ENCODE data around the gene DIRAS3. TPM values are rescaled to one million over a fixed set of nuclear protein-coding genes. Genes with fewer than 3 reads are reported as not detected.

Gene DIRAS3, protein sequence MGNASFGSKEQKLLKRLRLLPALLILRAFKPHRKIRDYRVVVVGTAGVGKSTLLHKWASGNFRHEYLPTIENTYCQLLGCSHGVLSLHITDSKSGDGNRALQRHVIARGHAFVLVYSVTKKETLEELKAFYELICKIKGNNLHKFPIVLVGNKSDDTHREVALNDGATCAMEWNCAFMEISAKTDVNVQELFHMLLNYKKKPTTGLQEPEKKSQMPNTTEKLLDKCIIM
- total RNA-seq, result 13.3 and 16.4 TPM in 2 replicates

DNA sequence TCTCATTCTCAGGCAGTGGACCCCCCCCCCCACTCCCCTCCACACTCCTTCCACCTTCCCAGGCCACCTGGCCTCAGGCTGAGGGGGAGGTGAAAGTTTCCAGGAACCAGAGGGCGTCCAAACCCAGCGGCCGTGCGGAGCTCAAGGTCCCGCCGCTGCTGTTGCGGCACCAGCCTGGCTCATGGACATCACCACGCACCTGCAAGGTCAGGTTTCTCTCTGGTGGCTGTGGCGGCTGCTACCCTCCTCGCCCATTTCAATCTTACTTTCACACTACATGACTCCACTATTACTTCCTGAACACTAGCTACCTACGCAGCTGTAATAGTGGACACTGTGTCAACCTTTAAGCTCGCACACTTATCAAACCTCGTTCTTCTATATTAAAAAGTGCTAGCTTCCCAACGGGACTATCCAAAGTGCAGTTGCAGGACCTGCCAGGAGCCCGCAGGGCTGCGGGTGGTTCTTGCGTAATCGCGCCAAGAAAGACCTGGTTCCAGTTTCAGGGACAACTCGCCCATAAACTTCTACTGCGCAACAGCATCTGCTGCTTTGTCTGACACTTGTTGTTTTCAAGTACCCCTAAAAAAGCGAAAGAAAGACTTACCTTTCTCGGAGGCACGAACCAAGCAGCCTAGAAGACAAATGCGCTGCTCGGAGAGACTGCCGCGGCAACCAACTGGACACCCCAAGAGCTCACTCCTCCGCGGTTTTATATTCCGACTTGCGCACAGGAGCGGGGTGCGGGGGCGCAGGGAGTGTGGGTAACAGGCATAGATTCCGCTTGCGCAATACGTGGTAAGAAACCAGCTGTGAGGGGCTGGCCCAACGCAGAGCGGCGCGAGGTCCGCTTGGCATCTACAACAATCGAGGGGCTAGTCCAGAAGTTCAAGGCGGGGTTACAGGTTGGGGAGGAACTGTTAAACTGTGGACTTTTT, at the start of gene DIRAS3:
TSS of gene DIRAS3 (minus strand) at position 687 of the 938 bp plus-strand sequence. CDS start 3,330 bp downstream, outside the sequence.

Other genes with a start within 250 kb of the DIRAS3 start
- gene GNG12, start 217.2 kb downstream of the DIRAS3 start, total RNA-seq, result 140 and 160 TPM in 2 replicates
- gene WLS, start 181.9 kb upstream of the DIRAS3 start, total RNA-seq, result 65.2 and 82.6 TPM in 2 replicates

Data from myometrial cell (primary cell).